Neural crest cell (in vitro differentiated cells): ENCODE measurements around the gene COL2A1. TPM values are rescaled to one million over a fixed set of nuclear protein-coding genes. Genes with fewer than 3 reads are reported as not detected.

Experiments
- DNase-seq: peaks from one replicate; pipeline ENCODE4 v3.0.0; 2021; ENCODE audit warnings: low read depth, mixed read lengths, low spot score
- H3K27ac Mint-ChIP-seq: one replicate; pipeline ENCODE4 v1.8.0; 2021; ENCODE audit warnings: mild to moderate bottlenecking, mixed read lengths; ENCODE audit not compliant: unreplicated experiment
- H3K27me3 Mint-ChIP-seq: 2 replicates; pipeline ENCODE4 v1.8.0; 2021; ENCODE audit warnings: low read depth, mild to moderate bottlenecking, mixed read lengths
- H3K36me3 Mint-ChIP-seq: 2 replicates; pipeline ENCODE4 v1.8.0; 2021; ENCODE audit warnings: low read depth, mild to moderate bottlenecking, mixed read lengths
- H3K4me1 Mint-ChIP-seq: 2 replicates; pipeline ENCODE4 v1.8.0; 2021; ENCODE audit warnings: mixed read lengths
- H3K4me3 Mint-ChIP-seq: one replicate; pipeline ENCODE4 v1.8.0; 2021; ENCODE audit warnings: mild to moderate bottlenecking, mixed read lengths
- H3K9me3 Mint-ChIP-seq: 2 replicates; pipeline ENCODE4 v1.8.0; 2021; ENCODE audit warnings: mixed read lengths
- CTCF ChIP-seq: fragments of 200-600 bp; sonication (generic); conservative IDR thresholded peaks from 2 replicates; pipeline ENCODE4 v1.5.0; 2021; ENCODE audit warnings: antibody characterized with exemption, mild to moderate bottlenecking
- total RNA-seq: library from RNA; stranded (reverse); gene quantifications from 2 replicates; pipeline ENCODE4 v1.2.1, GENCODE V29; 2021

The COL2A1 gene
- total RNA-seq, 1 donor from 2014 or later = 386 TPM

- no peaks in the 10 kb centered on the region for H3K36me3 Mint-ChIP-seq
- peaks cover 91% of the 10 kb centered on the region for H3K4me1 Mint-ChIP-seq
- H3K27ac Mint-ChIP-seq = peak overlapping the region; percentile 44
- H3K9me3 Mint-ChIP-seq = no peaks in the 10 kb centered on the region
- H3K27me3 Mint-ChIP-seq = no peaks in the 10 kb centered on the region
- no peak for DNase-seq
- TF ChIP-seq CTCF = no peak
- H3K4me3 Mint-ChIP-seq = peak overlapping the region; percentile 32
Observed at GRCh38 chr12:48034835-48035805, 30.8 kb upstream of the COL2A1 start.

- H3K4me3 Mint-ChIP-seq = peak overlapping the region; percentile 43
- no peaks in the 10 kb centered on the region for H3K27me3 Mint-ChIP-seq
- peaks cover 93% of the 10 kb centered on the region for H3K4me1 Mint-ChIP-seq
- peak overlapping the region; percentile 92 for H3K27ac Mint-ChIP-seq
- H3K9me3 Mint-ChIP-seq = no peaks in the 10 kb centered on the region
- no peak for TF ChIP-seq CTCF
- no peak for DNase-seq
- no peaks in the 10 kb centered on the region for H3K36me3 Mint-ChIP-seq
Observed at GRCh38 chr12:48033451-48033850, 29.2 kb upstream of the COL2A1 start.

- DNase-seq = no peak
- H3K36me3 Mint-ChIP-seq = no peaks in the 10 kb centered on the region
- H3K27ac Mint-ChIP-seq = peak overlapping the region; percentile 50
- TF ChIP-seq CTCF = no peak
- H3K4me1 Mint-ChIP-seq = peaks cover 93% of the 10 kb centered on the region
- H3K27me3 Mint-ChIP-seq = no peaks in the 10 kb centered on the region
- peak overlapping the region; percentile 19 for H3K4me3 Mint-ChIP-seq
- no peaks in the 10 kb centered on the region for H3K9me3 Mint-ChIP-seq
Observed at GRCh38 chr12:48032597-48032996, 28.3 kb upstream of the COL2A1 start.

GRCh38 chr12:48031135-48031960 lies 27.1 kb upstream of the COL2A1 start:
- Mint-ChIP-seq H3K4me3 (peak overlapping the region; percentile 36), H3K36me3 (no peaks in the 10 kb centered on the region), H3K9me3 (no peaks in the 10 kb centered on the region), H3K27ac (peak overlapping the region; percentile 91), H3K4me1 (peaks cover 95% of the 10 kb centered on the region), H3K27me3 (no peaks in the 10 kb centered on the region)
- no peak for DNase-seq
- TF ChIP-seq CTCF = no peak

GRCh38 chr12:48030173-48030650 lies 25.9 kb upstream of the COL2A1 start:
- H3K4me3 Mint-ChIP-seq = peak overlapping the region; percentile 20
- H3K4me1 Mint-ChIP-seq = peaks cover 98% of the 10 kb centered on the region
- no peaks in the 10 kb centered on the region for H3K9me3 Mint-ChIP-seq
- peak overlapping the region; percentile 88 for H3K27ac Mint-ChIP-seq
- H3K27me3 Mint-ChIP-seq = no peaks in the 10 kb centered on the region
- DNase-seq = no peak
- no peak for TF ChIP-seq CTCF
- no peaks in the 10 kb centered on the region for H3K36me3 Mint-ChIP-seq
